Activated CD4-positive, alpha-beta T cell treated with anti-CD3 and anti-CD28 coated beads, Interleukin-2, Interleukin-4, amounts not matched to agents 100 ng/mL and 50 ng/mL, durations not matched to agents 16 hours and 8 hours (primary cell): ENCODE results near the gene CAP1.
"Not testable (repeated sequence)": the region's sequence is repeated elsewhere in the genome, so short reads cannot be mapped to it uniquely, and the experiment has no call there.

Experiments
- DNase-seq: peaks from one replicate; pipeline ENCODE4 v3.0.0-alpha.2; 2020; ENCODE audit warnings: low spot score

CAP1 gene

GRCh38 chr1:40040511-40041465 is at the start of gene CAP1:
TSS of gene CAP1 (plus strand) at chr1:40040729. CDS start at chr1:40059347, 18,618 bp downstream.
- peak; percentile 100 for DNase-seq

DNA sequence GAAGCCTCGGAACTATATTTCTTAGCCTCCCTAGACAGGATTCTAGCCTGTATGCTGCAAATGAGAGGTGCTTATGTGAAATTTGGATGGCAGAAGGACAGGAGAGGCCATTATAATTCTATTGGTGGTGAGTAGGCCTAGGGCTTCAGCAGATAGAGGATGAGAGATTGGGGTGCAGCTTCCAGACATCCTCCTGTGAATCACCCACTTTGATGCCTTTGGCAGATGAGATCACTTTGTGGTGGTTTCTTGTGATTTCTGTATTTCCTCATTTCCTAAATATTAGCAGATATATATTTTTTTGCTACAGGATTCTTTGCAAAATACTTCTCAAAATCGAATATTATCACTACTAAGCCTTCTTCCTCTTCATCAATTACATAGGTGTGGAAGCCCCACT is 48.3 kb upstream of the CAP1 start:
- no peak for DNase-seq

GRCh38 chr1:39992888-39993287 is 47.6 kb upstream of the CAP1 start:
- DNase-seq = no peak

DNA sequence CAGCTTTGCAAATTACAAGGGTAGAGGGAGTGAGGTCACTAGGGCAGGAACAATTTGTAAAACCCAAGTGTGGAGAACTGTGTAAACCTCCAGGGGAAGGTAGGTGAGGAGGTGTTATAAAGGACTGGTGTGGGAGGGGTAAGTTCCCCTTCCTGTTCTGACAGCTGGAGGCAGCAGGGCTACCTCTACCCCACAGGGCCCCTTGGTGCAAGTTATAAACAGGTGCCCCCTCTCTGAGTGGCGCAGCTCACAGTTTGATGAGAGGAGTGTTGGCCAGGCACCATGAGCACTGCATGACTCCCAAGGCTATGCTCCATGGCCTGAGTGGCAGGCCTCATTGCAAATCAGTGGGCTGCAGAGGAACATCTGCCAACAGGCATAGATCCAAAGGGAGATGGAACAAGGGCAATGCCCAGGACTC is 44.5 kb upstream of the CAP1 start:
- DNase-seq = no peak

- DNase-seq = no peak
Measured at GRCh38 chr1:39996396-39997004, 44.0 kb upstream of the CAP1 start.

GRCh38 chr1:40001456-40001855 is 39.1 kb upstream of the CAP1 start:
- DNase-seq = no peak

- no peak for DNase-seq
Measured at GRCh38 chr1:40003156-40004093, 37.1 kb upstream of the CAP1 start.

- no peak for DNase-seq
Measured at GRCh38 chr1:40004857-40005256, 35.7 kb upstream of the CAP1 start.

DNA sequence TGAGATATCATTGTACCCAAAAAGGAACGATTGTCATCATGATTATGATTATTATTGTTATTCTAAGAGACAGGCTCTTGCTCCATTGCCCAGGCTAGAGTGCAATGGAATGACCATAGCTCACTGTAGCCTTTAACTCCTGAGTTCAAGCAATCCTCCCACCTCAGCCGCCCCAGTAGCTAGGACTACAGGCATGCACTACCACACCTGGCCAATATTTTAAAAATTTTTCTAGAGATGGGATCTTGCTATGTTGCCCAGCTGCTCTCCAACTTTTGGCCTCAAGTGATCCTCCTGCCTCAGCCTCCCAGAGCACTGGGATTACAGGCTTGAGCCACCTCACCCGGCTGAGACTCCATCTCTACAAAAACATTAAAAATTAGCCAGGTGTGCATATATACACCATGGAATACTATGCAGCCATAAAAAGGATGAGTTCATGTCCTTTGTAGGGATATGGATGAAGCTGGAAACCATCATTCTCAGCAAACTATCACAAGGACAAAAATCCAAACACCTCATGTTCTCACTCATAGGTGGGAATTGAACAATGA is 33.0 kb upstream of the CAP1 start:
- DNase-seq = not testable (repeated sequence)

DNA sequence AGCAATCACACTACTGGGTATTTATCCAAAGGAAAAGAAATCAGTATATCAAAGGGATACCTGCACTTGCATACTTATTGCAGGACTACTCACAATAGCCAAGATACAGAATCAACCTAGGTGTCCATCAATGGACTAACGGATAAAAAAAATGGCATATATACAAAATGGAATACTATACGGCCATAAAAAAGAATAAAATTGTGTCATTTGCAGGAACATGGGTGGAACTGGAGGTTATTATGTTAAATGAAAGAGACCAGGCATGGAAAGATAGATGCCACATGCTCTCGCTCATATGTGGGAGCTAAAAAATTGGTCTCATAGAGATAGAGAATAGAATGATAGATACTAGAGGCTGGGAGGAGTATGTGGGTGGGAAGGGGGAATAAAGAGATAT is 29.3 kb upstream of the CAP1 start:
- DNase-seq = no peak

DNA sequence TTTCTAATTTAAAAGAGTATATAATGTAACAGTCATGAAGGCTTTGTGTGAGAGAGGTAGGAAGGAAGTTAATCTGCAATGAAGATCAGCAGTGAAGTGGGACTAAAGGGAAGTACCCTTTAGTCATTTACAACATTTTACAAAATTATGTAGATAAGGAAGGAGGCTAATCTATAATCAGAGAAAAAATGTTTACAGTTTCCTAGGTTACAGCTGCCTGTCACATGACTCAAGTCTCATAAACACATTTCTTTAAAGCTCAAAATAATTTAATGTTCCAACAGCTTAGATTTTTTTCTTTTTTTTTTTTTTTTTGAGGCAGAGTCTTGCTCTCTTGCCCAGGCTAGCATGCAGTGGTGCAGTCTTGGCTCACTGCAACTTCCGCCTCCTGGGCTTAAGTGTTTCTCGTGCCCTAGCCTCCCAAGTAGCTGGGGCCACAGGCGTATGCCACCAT is 26.2 kb upstream of the CAP1 start:
- peak; percentile 32 for DNase-seq

- DNase-seq = peak; percentile 62
Measured at GRCh38 chr1:40014812-40015594, 25.5 kb upstream of the CAP1 start.

DNA sequence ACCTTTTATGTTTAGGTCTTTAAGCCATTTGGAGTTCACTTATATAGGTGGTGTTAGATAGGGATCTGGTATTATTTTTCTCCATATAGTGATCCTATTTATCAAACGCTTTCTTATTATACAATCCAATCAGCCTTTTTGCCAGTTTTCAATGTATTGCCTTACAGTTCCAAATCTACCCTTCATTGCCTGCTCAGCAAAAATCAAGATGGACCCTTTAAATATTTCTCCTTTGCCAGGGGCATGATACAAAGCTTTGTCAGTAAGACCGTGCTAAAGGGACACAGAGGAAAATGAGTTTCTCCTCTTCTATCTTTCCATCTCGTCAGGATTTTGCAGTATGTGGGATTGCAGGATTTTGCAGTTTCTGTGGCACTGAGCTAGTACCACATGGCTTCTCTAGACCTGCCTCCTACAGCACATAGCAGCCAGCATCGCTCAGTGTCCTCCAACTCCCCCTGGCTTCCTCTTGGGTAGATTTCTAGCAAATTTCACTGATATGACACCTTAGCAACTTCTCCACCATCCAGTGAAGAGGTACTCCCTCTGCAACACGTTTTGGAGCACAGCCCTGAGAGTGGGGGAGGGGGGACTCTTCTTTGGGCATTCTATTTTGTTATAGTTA is 22.5 kb upstream of the CAP1 start:
- no peak for DNase-seq

- DNase-seq = no peak
Measured at GRCh38 chr1:40020447-40021085, 20.0 kb upstream of the CAP1 start.

- no peak for DNase-seq
Measured at GRCh38 chr1:40023379-40023944, 17.1 kb upstream of the CAP1 start.

- DNase-seq = no peak
Measured at GRCh38 chr1:40024671-40025070, 15.9 kb upstream of the CAP1 start.

- DNase-seq = no peak
Measured at GRCh38 chr1:40027647-40028046, 12.9 kb upstream of the CAP1 start.

- no peak for DNase-seq
Measured at GRCh38 chr1:40029608-40030007, 10.9 kb upstream of the CAP1 start.

DNA sequence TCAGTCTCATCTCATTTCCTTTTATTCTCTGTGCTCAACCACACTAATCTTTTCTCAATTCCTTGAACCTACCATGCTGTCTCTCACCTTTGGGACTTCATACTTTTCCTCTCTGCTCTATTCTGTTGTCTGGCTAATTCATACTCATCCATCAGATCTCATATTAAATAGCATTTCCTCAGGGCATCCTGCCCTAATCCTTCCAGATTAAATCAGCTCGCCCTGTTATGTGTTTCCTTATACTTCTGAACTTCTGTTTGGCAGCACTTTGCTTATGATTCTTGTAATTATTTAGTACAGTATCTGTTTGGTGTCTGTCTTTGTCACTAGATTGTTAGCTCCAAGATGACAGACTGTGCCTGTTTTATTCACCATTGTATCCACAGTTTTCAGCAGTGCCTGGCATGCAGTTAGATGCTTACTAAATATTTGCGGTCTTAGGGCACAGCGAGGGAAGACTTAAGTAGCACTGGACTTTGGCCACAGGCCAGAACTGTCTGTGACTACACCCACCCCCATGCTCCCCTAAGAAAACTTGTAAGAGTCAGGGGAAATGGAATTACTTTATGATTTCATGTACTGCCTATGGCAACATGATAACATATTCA is 9.9 kb upstream of the CAP1 start:
- no peak for DNase-seq
